Glutamatergic neuron (in vitro differentiated cells): ENCODE data around the gene ZNF532. TPM values are rescaled to one million over a fixed set of nuclear protein-coding genes. Genes with fewer than 3 reads are reported as not detected.

Experiments
- DNase-seq: peaks from one replicate; pipeline ENCODE4 v3.0.0; 2022
- H3K27ac Mint-ChIP-seq: one replicate; pipeline ENCODE4 v1.8.0; 2020; ENCODE audit warnings: mild to moderate bottlenecking, mixed read lengths, inconsistent platforms; ENCODE audit not compliant: unreplicated experiment
- H3K27me3 Mint-ChIP-seq: one replicate; pipeline ENCODE4 v1.8.0; 2020; ENCODE audit warnings: mild to moderate bottlenecking, moderate library complexity, mixed read lengths, inconsistent platforms; ENCODE audit not compliant: unreplicated experiment
- H3K36me3 Mint-ChIP-seq: one replicate; pipeline ENCODE4 v1.8.0; 2020; ENCODE audit warnings: mild to moderate bottlenecking, mixed read lengths, inconsistent platforms; ENCODE audit not compliant: unreplicated experiment
- H3K4me1 Mint-ChIP-seq: one replicate; pipeline ENCODE4 v1.8.0; 2020; ENCODE audit warnings: mild to moderate bottlenecking, low read depth, mixed read lengths, inconsistent platforms; ENCODE audit not compliant: unreplicated experiment
- H3K4me3 Mint-ChIP-seq: one replicate; pipeline ENCODE4 v1.8.0; 2020; ENCODE audit warnings: mild to moderate bottlenecking, mixed read lengths, inconsistent platforms; ENCODE audit not compliant: unreplicated experiment
- H3K9me3 Mint-ChIP-seq: one replicate; pipeline ENCODE4 v1.8.0; 2020; ENCODE audit warnings: mild to moderate bottlenecking, moderate library complexity, mixed read lengths, inconsistent platforms; ENCODE audit not compliant: unreplicated experiment
- total RNA-seq: library from RNA; stranded (reverse); fragmentation: NEBNext Ultra II Directional; extraction: Animal tissue kit (Norgen Biotek cat#: 25700); gene quantifications from one replicate; pipeline ENCODE4 v1.2.1, GENCODE V29; 2021; ENCODE audit not compliant: unreplicated experiment
- TF ChIP-seq, protein P1 (sequence below): fragments of 200-600 bp; sonication (generic); IDR thresholded peaks from one replicate; pipeline ENCODE4 v1.5.0; 2021; ENCODE audit not compliant: partially characterized antibody, unreplicated experiment

Gene ZNF532
- total RNA-seq, 1 donor from 2014 or later: 217 TPM

DNA sequence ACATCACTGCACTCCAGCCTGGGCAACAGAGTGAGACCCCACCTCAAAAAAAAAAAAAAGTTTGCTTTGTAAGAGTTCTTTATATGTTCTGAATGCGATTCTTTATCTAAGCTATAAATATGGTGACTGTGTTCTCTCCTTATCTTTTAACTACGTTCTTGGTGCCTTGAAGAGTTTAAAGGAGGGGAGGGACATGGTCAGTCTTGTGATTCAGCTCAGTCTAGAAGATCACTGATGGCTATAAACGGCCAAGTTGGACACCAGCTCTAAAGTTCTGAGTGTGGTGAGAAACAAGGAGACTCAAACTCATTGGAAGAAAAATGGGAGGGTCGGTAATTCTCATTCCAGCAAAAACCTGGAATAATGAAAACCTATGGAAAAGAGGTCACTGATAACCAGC is 146.6 kb downstream of the ZNF532 start:
- H3K36me3 Mint-ChIP-seq: peaks cover 12% of the 10 kb centered on the region
- H3K27me3 Mint-ChIP-seq: peaks cover 6% of the 10 kb centered on the region
- peaks cover 6% of the 10 kb centered on the region for H3K4me1 Mint-ChIP-seq
- H3K4me3 Mint-ChIP-seq: no peak overlapping the region
- H3K9me3 Mint-ChIP-seq: peaks cover 2% of the 10 kb centered on the region
- no peak overlapping the region for H3K27ac Mint-ChIP-seq
- DNase-seq: no peak
- TF ChIP-seq, protein P1, sequence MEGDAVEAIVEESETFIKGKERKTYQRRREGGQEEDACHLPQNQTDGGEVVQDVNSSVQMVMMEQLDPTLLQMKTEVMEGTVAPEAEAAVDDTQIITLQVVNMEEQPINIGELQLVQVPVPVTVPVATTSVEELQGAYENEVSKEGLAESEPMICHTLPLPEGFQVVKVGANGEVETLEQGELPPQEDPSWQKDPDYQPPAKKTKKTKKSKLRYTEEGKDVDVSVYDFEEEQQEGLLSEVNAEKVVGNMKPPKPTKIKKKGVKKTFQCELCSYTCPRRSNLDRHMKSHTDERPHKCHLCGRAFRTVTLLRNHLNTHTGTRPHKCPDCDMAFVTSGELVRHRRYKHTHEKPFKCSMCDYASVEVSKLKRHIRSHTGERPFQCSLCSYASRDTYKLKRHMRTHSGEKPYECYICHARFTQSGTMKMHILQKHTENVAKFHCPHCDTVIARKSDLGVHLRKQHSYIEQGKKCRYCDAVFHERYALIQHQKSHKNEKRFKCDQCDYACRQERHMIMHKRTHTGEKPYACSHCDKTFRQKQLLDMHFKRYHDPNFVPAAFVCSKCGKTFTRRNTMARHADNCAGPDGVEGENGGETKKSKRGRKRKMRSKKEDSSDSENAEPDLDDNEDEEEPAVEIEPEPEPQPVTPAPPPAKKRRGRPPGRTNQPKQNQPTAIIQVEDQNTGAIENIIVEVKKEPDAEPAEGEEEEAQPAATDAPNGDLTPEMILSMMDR: no peak

DNA sequence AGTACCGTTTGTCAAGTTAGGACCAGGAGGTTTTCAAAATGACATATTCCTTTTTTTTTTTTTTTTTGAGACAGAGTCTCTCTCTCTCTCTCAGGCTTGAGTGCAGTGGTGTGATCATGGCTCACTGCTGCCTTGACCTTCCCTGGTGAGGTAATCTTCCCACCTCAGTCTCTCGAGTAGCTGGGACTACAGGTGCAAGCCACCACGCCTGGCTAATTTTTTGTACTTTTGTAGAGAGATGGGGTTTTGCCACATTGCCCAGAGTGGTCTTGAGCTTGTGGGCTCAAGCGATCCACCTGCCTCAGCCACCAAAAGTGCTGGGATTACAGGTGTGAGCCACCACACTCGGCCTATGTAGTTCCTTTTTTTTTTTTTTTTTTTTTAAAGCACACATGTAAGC is 147.1 kb downstream of the ZNF532 start:
- DNase-seq: no peak
- peaks cover 12% of the 10 kb centered on the region for H3K36me3 Mint-ChIP-seq
- no peak overlapping the region for H3K4me3 Mint-ChIP-seq
- TF ChIP-seq, protein P1: no peak
- H3K27ac Mint-ChIP-seq: no peak overlapping the region
- H3K4me1 Mint-ChIP-seq: peaks cover 6% of the 10 kb centered on the region
- H3K9me3 Mint-ChIP-seq: peaks cover 2% of the 10 kb centered on the region
- H3K27me3 Mint-ChIP-seq: peaks cover 6% of the 10 kb centered on the region

DNA sequence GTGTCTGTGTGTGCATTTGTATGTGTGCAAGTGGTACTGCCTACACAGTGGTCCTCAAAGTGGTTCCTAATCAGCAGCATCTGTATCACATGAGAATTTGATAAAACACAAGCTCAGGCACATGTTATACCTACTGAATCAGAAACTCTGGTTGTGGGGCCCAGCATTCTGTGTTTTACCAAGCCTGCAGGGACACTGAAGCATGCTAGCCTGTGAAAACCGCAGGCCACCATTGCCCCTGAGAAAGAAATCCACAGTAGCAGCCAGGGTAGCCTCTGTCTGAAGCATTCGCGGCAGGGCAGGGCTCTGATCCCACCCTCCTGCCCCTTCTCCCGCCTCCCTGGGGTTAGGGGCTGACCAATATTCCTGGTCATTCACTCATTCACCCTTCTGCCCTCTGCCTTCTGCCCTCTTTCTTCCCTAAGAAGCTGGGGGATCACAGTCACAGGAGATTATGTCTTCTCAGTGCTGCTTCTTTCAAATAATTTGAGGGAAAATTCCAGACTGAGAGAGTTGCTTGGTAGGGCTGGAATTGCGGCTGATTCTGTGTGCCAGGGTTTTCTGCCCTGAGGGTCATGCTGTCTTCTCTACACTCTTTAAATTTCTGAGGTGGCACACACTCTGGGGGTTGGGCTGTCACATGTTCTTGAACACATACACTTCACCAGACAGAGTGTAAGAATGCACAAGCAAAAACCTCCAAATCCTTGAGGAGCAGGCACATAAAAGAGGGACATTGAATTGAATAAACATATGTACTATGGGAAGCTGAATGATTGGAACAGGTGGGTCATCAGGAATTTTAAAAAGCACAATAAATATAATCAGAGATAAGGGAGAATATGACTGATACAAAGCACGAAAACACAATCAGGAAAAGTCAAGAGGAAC is 148.4 kb downstream of the ZNF532 start:
- DNase-seq: no peak
- no peak overlapping the region for H3K4me3 Mint-ChIP-seq
- H3K27me3 Mint-ChIP-seq: peaks cover 6% of the 10 kb centered on the region
- peaks cover 22% of the 10 kb centered on the region for H3K36me3 Mint-ChIP-seq
- peaks cover 5% of the 10 kb centered on the region for H3K9me3 Mint-ChIP-seq
- TF ChIP-seq, protein P1: no peak
- no peak overlapping the region for H3K27ac Mint-ChIP-seq
- peaks cover 6% of the 10 kb centered on the region for H3K4me1 Mint-ChIP-seq

DNA sequence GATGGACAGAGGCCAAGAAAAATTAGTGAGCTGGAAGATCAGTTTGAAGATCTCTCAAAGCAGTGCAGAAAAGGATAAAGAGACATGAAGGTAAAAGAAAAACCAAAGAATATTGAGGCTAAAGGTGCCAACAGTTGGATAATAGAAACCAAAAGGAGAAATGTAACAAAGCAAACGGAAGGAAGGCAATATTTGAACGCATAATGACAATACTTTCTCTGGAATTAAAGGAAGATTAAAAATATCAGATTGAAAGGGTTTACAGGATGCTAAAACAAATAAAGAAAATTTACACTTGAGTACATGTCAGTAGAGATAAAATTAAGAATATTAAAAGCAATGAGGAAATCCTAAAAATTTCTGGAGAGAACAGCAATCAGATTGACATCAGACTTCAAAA is 149.1 kb downstream of the ZNF532 start:
- no peak for DNase-seq

More for the DNA sequence above, 149.1 kb downstream of the ZNF532 start:
- Mint-ChIP-seq H3K36me3 (peaks cover 27% of the 10 kb centered on the region), H3K4me1 (peaks cover 3% of the 10 kb centered on the region), H3K4me3 (no peak overlapping the region), H3K9me3 (peaks cover 5% of the 10 kb centered on the region), H3K27me3 (peaks cover 6% of the 10 kb centered on the region), H3K27ac (no peak overlapping the region)
- TF ChIP-seq, protein P1: no peak
